Keratinocyte (primary cell): Measurements from ENCODE around the gene ESYT3.

Source experiments
- EZH2 ChIP-seq: IDR thresholded peaks from one replicate; pipeline ENCODE4 v1.6.1; 2012; ENCODE audit warnings: inconsistent platforms, mild to moderate bottlenecking, low read length, moderate library complexity
- TF ChIP-seq, protein P1 (sequence below), 3 experiments: IDR thresholded peaks in 1 of 3; conservative IDR thresholded peaks in 1 of 3; optimal IDR thresholded peaks in 1 of 3; 2 replicates in 2 of 3; 3 replicates in 1 of 3; pipeline versions ENCODE3 to v1.5.1; 2011; ENCODE audit warnings: low read length in 3 of 3, mild to moderate bottlenecking in 3 of 3, moderate library complexity in 2 of 3, control low read depth in 1 of 3, inconsistent platforms in 1 of 3; ENCODE audit not compliant: insufficient read depth in 2 of 3; ENCODE audit errors: extremely low read depth in 1 of 3

DNA sequence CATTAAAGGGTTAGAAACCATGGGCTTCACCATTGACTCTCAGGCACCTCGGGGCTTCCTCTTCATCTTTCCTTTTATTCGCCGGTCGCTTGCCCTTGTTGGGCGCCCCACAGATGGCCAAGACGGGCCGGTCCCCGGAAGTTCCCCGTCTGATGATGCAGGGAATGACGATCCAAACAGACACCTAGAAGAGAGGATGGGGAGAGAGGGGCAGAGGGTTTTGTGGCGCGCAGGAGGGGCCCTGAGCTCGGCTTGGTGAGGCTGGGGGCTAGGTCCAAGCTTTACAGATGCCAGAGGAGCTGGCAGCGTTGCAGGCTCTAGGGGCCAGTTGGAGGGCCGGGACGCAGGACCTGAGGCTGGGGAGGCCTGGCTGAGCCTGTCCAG is 532 bp upstream of the ESYT3 start:
- TF ChIP-seq, protein P1, sequence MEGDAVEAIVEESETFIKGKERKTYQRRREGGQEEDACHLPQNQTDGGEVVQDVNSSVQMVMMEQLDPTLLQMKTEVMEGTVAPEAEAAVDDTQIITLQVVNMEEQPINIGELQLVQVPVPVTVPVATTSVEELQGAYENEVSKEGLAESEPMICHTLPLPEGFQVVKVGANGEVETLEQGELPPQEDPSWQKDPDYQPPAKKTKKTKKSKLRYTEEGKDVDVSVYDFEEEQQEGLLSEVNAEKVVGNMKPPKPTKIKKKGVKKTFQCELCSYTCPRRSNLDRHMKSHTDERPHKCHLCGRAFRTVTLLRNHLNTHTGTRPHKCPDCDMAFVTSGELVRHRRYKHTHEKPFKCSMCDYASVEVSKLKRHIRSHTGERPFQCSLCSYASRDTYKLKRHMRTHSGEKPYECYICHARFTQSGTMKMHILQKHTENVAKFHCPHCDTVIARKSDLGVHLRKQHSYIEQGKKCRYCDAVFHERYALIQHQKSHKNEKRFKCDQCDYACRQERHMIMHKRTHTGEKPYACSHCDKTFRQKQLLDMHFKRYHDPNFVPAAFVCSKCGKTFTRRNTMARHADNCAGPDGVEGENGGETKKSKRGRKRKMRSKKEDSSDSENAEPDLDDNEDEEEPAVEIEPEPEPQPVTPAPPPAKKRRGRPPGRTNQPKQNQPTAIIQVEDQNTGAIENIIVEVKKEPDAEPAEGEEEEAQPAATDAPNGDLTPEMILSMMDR (optimal IDR thresholded peaks at IDR 0.05 in 1 of 3, IDR thresholded peaks at IDR 0.05 in 1 of 3, conservative IDR thresholded peaks at IDR 0.05 in 1 of 3; ENCODE audit: extremely low read depth in 1 of 3, insufficient read depth in 2 of 3, low read length in 3 of 3) = no peak
- TF ChIP-seq EZH2 = no peak
